HEK293 (cell line): ENCODE measurements around the gene TMEM184B.

ENCODE experiments used
- CTCF ChIA-PET: fragments of 350-600 bp; formaldehyde crosslinking; extraction: SDS; loops from one replicate; lab custom pipeline; 2021; ENCODE audit warnings: antibody characterized with exemption; lab: Yijun Ruan, JAX
- POLR2A ChIA-PET: fragments of 300-600 bp; formaldehyde crosslinking; extraction: SDS; loops from one replicate; lab custom pipeline; 2020; ENCODE audit warnings: antibody characterized with exemption, inconsistent platforms; lab: Yijun Ruan, JAX
- H3K27ac ChIP-seq: fragments of 200-500 bp; sonication (Bioruptor generic); 2 replicates; pipeline ENCODE4 v1.5.1; 2014; ENCODE audit warnings: low read depth, low read length, control low read depth, inconsistent platforms; ENCODE audit errors: extremely low read depth
- H3K36me3 ChIP-seq, 2 experiments: fragments of 200-500 bp in 1 of 2; sonication (Bioruptor generic) in 1 of 2; 1 replicate in 1 of 2; 2 replicates in 1 of 2; pipeline ENCODE4 v1.5.1; 2014 to 2017; ENCODE audit warnings: inconsistent platforms in 2 of 2, low read length in 2 of 2; ENCODE audit not compliant: control insufficient read depth in 2 of 2, insufficient read depth in 1 of 2
- H3K4me1 ChIP-seq: fragments of 200-500 bp; sonication (Bioruptor generic); 2 replicates; pipeline ENCODE4 v1.5.1; 2014; ENCODE audit warnings: mild to moderate bottlenecking, low read length, inconsistent platforms; ENCODE audit not compliant: control insufficient read depth, insufficient read depth
- H3K4me3 ChIP-seq: 2 replicates; pipeline ENCODE4 v1.5.1; 2011; ENCODE audit warnings: low read depth, mild to moderate bottlenecking, control low read depth, low read length, moderate library complexity
- H3K9me3 ChIP-seq: fragments of 200-500 bp; sonication (Bioruptor generic); 2 replicates; pipeline ENCODE4 v1.5.1; 2014; ENCODE audit warnings: low read depth, low read length, inconsistent platforms; ENCODE audit not compliant: control insufficient read depth, insufficient read depth
- BCL11B ChIP-seq: fragments of 450-650 bp; formaldehyde crosslinking; IDR thresholded peaks from 2 replicates; pipeline ENCODE4 v1.5.1; 2016; ENCODE audit warnings: low read depth, missing biosample characterization, missing genetic modification characterization
- GLIS1 ChIP-seq: fragments of 450-650 bp; formaldehyde crosslinking; IDR thresholded peaks from 2 replicates; pipeline ENCODE4 v1.5.1; 2016; ENCODE audit warnings: missing biosample characterization, missing genetic modification characterization
- HOXD13 ChIP-seq: sonication (generic); formaldehyde crosslinking; IDR thresholded peaks from 2 replicates; pipeline ENCODE4 v1.8.0; 2022; ENCODE audit warnings: missing genetic modification reagents, borderline replicate concordance
- IKZF3 ChIP-seq: fragments of 450-650 bp; IDR thresholded peaks from 2 replicates; pipeline ENCODE4 v1.5.0; 2018; ENCODE audit warnings: missing biosample characterization, mild to moderate bottlenecking, missing genetic modification characterization, moderate library complexity
- MZF1 ChIP-seq: fragments of 450-650 bp; formaldehyde crosslinking; IDR thresholded peaks from 2 replicates; pipeline ENCODE4 v1.5.1; 2017; ENCODE audit warnings: missing biosample characterization, missing genetic modification characterization, borderline replicate concordance
- SP3 ChIP-seq: fragments of 450-650 bp; formaldehyde crosslinking; IDR thresholded peaks from 2 replicates; pipeline ENCODE4 v1.5.1; 2016; ENCODE audit warnings: missing biosample characterization, missing genetic modification characterization
- SP7 ChIP-seq: fragments of 450-650 bp; formaldehyde crosslinking; IDR thresholded peaks from 2 replicates; pipeline ENCODE4 v1.5.1; 2016; ENCODE audit warnings: missing biosample characterization, missing genetic modification characterization
- YY1 ChIP-seq: fragments of 450-650 bp; formaldehyde crosslinking; IDR thresholded peaks from 2 replicates; pipeline ENCODE4 v1.5.1; 2018; ENCODE audit warnings: missing biosample characterization, missing genetic modification characterization
- ZBTB11 ChIP-seq: fragments of 450-650 bp; formaldehyde crosslinking; conservative IDR thresholded peaks from 2 replicates; pipeline ENCODE4 v1.5.1; 2016; ENCODE audit warnings: low read depth, missing biosample characterization, missing genetic modification characterization
- ZBTB17 ChIP-seq: fragments of 450-650 bp; formaldehyde crosslinking; IDR thresholded peaks from 2 replicates; pipeline ENCODE4 v1.5.1; 2016; ENCODE audit warnings: missing biosample characterization, missing genetic modification characterization
- ZBTB8A ChIP-seq: fragments of 450-650 bp; formaldehyde crosslinking; IDR thresholded peaks from 2 replicates; pipeline ENCODE4 v1.5.1; 2016; ENCODE audit warnings: missing biosample characterization, missing genetic modification characterization
- ZEB2 ChIP-seq: fragments of 450-650 bp; formaldehyde crosslinking; IDR thresholded peaks from 2 replicates; pipeline ENCODE4 v1.5.1; 2016; ENCODE audit warnings: missing biosample characterization, missing genetic modification characterization
- ZFP3 ChIP-seq: fragments of 450-650 bp; formaldehyde crosslinking; IDR thresholded peaks from 2 replicates; pipeline ENCODE4 v1.5.1; 2016; ENCODE audit warnings: low read depth, missing biosample characterization, missing genetic modification characterization
- ZFP69B ChIP-seq: fragments of 450-650 bp; formaldehyde crosslinking; IDR thresholded peaks from 2 replicates; pipeline ENCODE4 v1.5.1; 2016; ENCODE audit warnings: missing biosample characterization, missing genetic modification characterization
- ZNF146 ChIP-seq: fragments of 450-650 bp; formaldehyde crosslinking; IDR thresholded peaks from 2 replicates; pipeline ENCODE4 v1.5.1; 2016; ENCODE audit warnings: missing biosample characterization, missing genetic modification characterization
- ZNF223 ChIP-seq: fragments of 450-650 bp; formaldehyde crosslinking; IDR thresholded peaks from 2 replicates; pipeline ENCODE4 v1.5.1; 2016; ENCODE audit warnings: missing biosample characterization, missing genetic modification characterization
- ZNF24 ChIP-seq: fragments of 450-650 bp; formaldehyde crosslinking; IDR thresholded peaks from 2 replicates; pipeline ENCODE4 v1.5.1; 2016; ENCODE audit warnings: missing biosample characterization, missing genetic modification characterization
- ZNF311 ChIP-seq: fragments of 450-650 bp; formaldehyde crosslinking; IDR thresholded peaks from 2 replicates; pipeline ENCODE4 v1.5.1; 2017; ENCODE audit warnings: missing biosample characterization, missing genetic modification characterization, borderline replicate concordance
- ZNF585B ChIP-seq: fragments of 450-650 bp; formaldehyde crosslinking; IDR thresholded peaks from 2 replicates; pipeline ENCODE4 v1.5.1; 2016; ENCODE audit warnings: missing biosample characterization, missing genetic modification characterization
- ZNF610 ChIP-seq: fragments of 450-650 bp; formaldehyde crosslinking; IDR thresholded peaks from 2 replicates; pipeline ENCODE4 v1.5.1; 2016; ENCODE audit warnings: missing biosample characterization, missing genetic modification characterization, borderline replicate concordance
- ZNF623 ChIP-seq: fragments of 450-650 bp; formaldehyde crosslinking; IDR thresholded peaks from 2 replicates; pipeline ENCODE4 v1.5.1; 2016; ENCODE audit warnings: missing biosample characterization, missing genetic modification characterization
- ZNF629 ChIP-seq: fragments of 450-650 bp; formaldehyde crosslinking; IDR thresholded peaks from 2 replicates; pipeline ENCODE4 v1.5.1; 2017; ENCODE audit warnings: missing biosample characterization, missing genetic modification characterization
- ZNF660 ChIP-seq: fragments of 450-650 bp; IDR thresholded peaks from 2 replicates; pipeline ENCODE4 v1.5.1; 2018; ENCODE audit warnings: missing biosample characterization, mild to moderate bottlenecking, missing genetic modification characterization
- ZNF76 ChIP-seq: fragments of 450-650 bp; formaldehyde crosslinking; IDR thresholded peaks from 2 replicates; pipeline ENCODE4; 2016; ENCODE audit warnings: low read depth, missing biosample characterization, missing genetic modification characterization, borderline replicate concordance
- ZNF785 ChIP-seq: fragments of 450-650 bp; formaldehyde crosslinking; IDR thresholded peaks from 2 replicates; pipeline ENCODE4 v1.5.1; 2016; ENCODE audit warnings: missing biosample characterization, missing genetic modification characterization
- TF ChIP-seq, protein P1 (sequence below): fragments of 450-650 bp; formaldehyde crosslinking; IDR thresholded peaks from 2 replicates; pipeline ENCODE4 v1.5.1; 2016; ENCODE audit warnings: missing biosample characterization, missing genetic modification characterization
- TF ChIP-seq, protein P2 (sequence below): fragments of 450-650 bp; formaldehyde crosslinking; IDR thresholded peaks from 2 replicates; pipeline ENCODE4 v1.5.1; 2016; ENCODE audit warnings: missing biosample characterization, missing genetic modification characterization
- TF ChIP-seq, protein P3 (sequence below): fragments of 450-650 bp; formaldehyde crosslinking; optimal IDR thresholded peaks from 2 replicates; pipeline ENCODE3; 2016; ENCODE audit warnings: missing biosample characterization, mild to moderate bottlenecking, missing genetic modification characterization

TMEM184B gene

DNA sequence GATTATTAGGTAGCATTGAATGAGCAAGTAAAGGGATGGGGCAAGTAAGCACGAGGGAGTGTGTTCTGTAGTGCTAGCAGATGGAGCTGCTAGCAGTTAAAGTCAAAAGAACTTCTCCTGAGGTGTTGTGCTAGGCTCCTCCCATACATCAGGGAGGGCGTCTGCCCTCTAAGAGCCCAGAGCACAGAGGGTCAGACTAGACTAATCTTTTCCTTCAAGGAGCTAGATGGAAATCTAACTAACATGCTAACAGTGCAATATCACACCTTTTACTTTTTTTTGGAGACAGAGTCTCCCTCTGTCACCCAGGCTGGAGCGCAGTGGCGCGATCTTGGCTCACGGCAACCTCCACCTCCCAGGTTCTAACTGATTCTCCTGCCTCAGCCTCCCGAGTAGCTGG lies 88.0 kb downstream of the TMEM184B start (continued):
- peak; percentile 84 for TF ChIP-seq ZBTB17 (tag by site-specific recombination)
- no peak for TF ChIP-seq ZNF223 (tag by site-specific recombination)

DNA sequence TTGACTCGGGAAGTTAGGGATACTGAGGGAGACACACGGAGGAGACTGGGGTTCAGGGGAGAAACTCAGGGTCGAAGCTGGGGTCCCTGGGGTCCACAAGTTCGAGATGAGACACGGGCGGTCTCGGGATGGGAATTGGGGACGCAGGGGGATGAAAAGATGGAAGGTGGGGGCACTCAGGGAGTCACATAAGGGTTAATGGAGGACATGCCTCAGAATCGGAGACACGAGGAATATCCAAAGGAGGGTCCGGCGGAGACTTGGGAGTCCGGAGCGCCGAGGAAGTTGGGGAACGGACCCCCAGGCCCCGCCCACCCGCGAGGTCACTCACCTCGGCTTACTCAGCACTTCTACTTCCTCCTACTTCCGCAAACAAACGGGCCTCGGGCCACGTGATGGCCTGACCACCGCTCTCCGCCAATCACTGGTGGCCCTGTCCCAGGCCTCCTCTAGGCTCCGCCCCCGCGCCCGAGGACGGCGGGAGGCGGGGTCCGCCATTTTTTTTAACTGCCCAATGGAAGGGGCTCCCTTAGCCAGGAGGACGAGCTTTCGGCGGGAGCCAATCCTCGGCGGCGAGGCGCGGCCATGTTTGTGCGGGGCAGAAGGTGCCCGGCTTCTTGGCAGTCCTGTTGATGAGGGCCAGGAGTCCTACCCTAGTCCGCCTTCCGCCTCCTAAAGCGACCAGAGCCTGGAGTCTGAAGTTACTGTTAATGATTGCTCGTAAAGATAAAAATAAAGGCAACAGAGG lies 91.2 kb downstream of the TMEM184B start, which contains the start of gene PLA2G6:
Gene PLA2G6, minus strand, starts transcription at position 378 of the 748 bp plus-strand sequence. CDS start 12,404 bp downstream, outside the sequence.
- H3K4me1 ChIP-seq, result peaks cover 13% of the 10 kb centered on the region
- POLR2A ChIA-PET, result interaction anchor here (0.5 to 1.4 kb wide), 13 partner anchors 15 to 435 kb away, joined by 3 to 11 read pairs (median 3); partner anchors contain the start of gene MAFF
- TF ChIP-seq ZNF585B (0 out of 2 replicates have a peak, but pooled peaks have one; percentile 5), HOXD13 (no peak), ZNF76 (tag by site-specific recombination) (peak; percentile 92), MZF1 (tag by site-specific recombination) (peak; percentile 87; the same call in 1 of the 2 replicates), ZNF146 (tag by site-specific recombination) (0 out of 2 replicates have a peak, but pooled peaks have one; percentile 6), YY1 (peak; percentile 96; the same call in 1 of the 2 replicates), GLIS1 (tag by site-specific recombination) (no peak), ZNF629 (tag by site-specific recombination) (peak; percentile 34; the same call in 1 of the 2 replicates), BCL11B (tag by site-specific recombination) (peak; percentile 42; the same call in 1 of the 2 replicates), ZEB2 (tag by site-specific recombination) (0 out of 2 replicates have a peak, but pooled peaks have one; percentile 24), ZBTB17 (tag by site-specific recombination) (peak; percentile 50), ZNF311 (tag by site-specific recombination) (no peak), ZFP69B (peak; percentile 74), ZFP3 (tag by site-specific recombination) (no peak), SP7 (tag by site-specific recombination) (peak; percentile 45; the same call in 1 of the 2 replicates), ZBTB11 (peak; percentile 83), ZBTB8A (tag by site-specific recombination) (peak; percentile 55), IKZF3 (peak; percentile 48), ZNF785 (tag by site-specific recombination) (peak; percentile 78; the same call in 1 of the 2 replicates), ZNF660 (tag by site-specific recombination) (no peak), SP3 (peak; percentile 96), ZNF24 (no peak), ZNF610 (tag by site-specific recombination) (peak; percentile 37; the same call in 1 of the 2 replicates), ZNF623 (peak; percentile 7; the same call in 1 of the 2 replicates)
- TF ChIP-seq, protein P1, sequence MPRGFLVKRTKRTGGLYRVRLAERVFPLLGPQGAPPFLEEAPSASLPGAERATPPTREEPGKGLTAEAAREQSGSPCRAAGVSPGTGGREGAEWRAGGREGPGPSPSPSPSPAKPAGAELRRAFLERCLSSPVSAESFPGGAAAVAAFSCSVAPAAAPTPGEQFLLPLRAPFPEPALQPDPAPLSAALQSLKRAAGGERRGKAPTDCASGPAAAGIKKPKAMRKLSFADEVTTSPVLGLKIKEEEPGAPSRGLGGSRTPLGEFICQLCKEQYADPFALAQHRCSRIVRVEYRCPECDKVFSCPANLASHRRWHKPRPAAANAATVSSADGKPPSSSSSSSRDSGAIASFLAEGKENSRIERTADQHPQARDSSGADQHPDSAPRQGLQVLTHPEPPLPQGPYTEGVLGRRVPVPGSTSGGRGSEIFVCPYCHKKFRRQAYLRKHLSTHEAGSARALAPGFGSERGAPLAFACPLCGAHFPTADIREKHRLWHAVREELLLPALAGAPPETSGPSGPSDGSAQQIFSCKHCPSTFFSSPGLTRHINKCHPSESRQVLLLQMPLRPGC, result no peak; the same call in 1 of the 2 replicates
- TF ChIP-seq, protein P2, sequence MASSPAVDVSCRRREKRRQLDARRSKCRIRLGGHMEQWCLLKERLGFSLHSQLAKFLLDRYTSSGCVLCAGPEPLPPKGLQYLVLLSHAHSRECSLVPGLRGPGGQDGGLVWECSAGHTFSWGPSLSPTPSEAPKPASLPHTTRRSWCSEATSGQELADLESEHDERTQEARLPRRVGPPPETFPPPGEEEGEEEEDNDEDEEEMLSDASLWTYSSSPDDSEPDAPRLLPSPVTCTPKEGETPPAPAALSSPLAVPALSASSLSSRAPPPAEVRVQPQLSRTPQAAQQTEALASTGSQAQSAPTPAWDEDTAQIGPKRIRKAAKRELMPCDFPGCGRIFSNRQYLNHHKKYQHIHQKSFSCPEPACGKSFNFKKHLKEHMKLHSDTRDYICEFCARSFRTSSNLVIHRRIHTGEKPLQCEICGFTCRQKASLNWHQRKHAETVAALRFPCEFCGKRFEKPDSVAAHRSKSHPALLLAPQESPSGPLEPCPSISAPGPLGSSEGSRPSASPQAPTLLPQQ (tag by site-specific recombination), result peak; percentile 54; the same call in 1 of the 2 replicates
- TF ChIP-seq, protein P3, sequence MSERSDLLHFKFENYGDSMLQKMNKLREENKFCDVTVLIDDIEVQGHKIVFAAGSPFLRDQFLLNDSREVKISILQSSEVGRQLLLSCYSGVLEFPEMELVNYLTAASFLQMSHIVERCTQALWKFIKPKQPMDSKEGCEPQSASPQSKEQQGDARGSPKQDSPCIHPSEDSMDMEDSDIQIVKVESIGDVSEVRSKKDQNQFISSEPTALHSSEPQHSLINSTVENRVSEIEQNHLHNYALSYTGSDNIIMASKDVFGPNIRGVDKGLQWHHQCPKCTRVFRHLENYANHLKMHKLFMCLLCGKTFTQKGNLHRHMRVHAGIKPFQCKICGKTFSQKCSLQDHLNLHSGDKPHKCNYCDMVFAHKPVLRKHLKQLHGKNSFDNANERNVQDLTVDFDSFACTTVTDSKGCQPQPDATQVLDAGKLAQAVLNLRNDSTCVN (tag by site-specific recombination), result peak; percentile 65

More for the DNA sequence above, 91.2 kb downstream of the TMEM184B start, which contains the start of gene PLA2G6:
- CTCF ChIA-PET, result interaction anchor here (0.6 to 1.3 kb wide), 5 partner anchors 24 to 575 kb away, joined by 3 to 6 read pairs (median 3); no protein-coding TSS in a partner anchor
- peak within 1 kb of the TSS; percentile 77 for H3K4me3 ChIP-seq
- H3K27ac ChIP-seq, result peak within 1 kb of the TSS; percentile 82
- H3K9me3 ChIP-seq, result no peaks in the 10 kb centered on the region
- no peaks in the 10 kb centered on the region for H3K36me3 ChIP-seq
